Erythroblast (primary cell): ENCODE results near the gene EDRF1.

ENCODE experiments used
- GATA1 ChIP-seq: IDR thresholded peaks from 2 replicates; pipeline ENCODE4 v1.6.1; 2011; ENCODE audit warnings: low read depth, mild to moderate bottlenecking, control low read depth, low read length, moderate library complexity
- POLR2A ChIP-seq: IDR thresholded peaks from 2 replicates; pipeline ENCODE4 v1.6.1; 2011; ENCODE audit warnings: mild to moderate bottlenecking, low read length

- TF ChIP-seq POLR2A, result no peak
- no peak for TF ChIP-seq GATA1
These were observed 27.9 kb downstream of the EDRF1 start for GRCh38 chr10:125747417-125747816.
